ENCODE measurements around the gene PAPPA. TPM values are rescaled to one million over a fixed set of nuclear protein-coding genes. Genes with fewer than 3 reads are reported as not detected.

The PAPPA gene
- total RNA-seq, 4 donors from 2014 or later: 0.70 to 4.1 (median 1.8) TPM

- no peak for TF ChIP-seq CTCF (IDR thresholded peaks at IDR 0.05)
- TF ChIP-seq POLR2A (IDR thresholded peaks at IDR 0.05): no peak
Measured at GRCh38 chr9:116141864-116142561, 11.6 kb upstream of the PAPPA start.

GRCh38 chr9:116142706-116143492, 10.7 kb upstream of the PAPPA start:
- H3K27me3 ChIP-seq: no peaks in the 10 kb centered on the region
- TF ChIP-seq CTCF (IDR thresholded peaks at IDR 0.05) (no peak), POLR2A (IDR thresholded peaks at IDR 0.05) (no peak)
- H3K36me3 ChIP-seq: no peaks in the 10 kb centered on the region

More at GRCh38 chr9:116141864-116142561, 11.6 kb upstream of the PAPPA start:
- Histone ChIP-seq H3K4me3 (no peak overlapping the region), H3K9me3 (no peaks in the 10 kb centered on the region), H3K36me3 (no peaks in the 10 kb centered on the region), H3K27ac (no peak overlapping the region), H3K4me1 (no peaks in the 10 kb centered on the region), H3K27me3 (no peaks in the 10 kb centered on the region)
- no peak for DNase-seq

GRCh38 chr9:116144038-116144437, 9.6 kb upstream of the PAPPA start:
- TF ChIP-seq POLR2A (IDR thresholded peaks at IDR 0.05): no peak
- no peak for TF ChIP-seq CTCF (IDR thresholded peaks at IDR 0.05)
- Histone ChIP-seq H3K27ac (no peak overlapping the region), H3K4me3 (no peak overlapping the region), H3K4me1 (no peaks in the 10 kb centered on the region), H3K9me3 (no peaks in the 10 kb centered on the region), H3K36me3 (no peaks in the 10 kb centered on the region), H3K27me3 (no peaks in the 10 kb centered on the region)
- DNase-seq: no peak

More at GRCh38 chr9:116142706-116143492, 10.7 kb upstream of the PAPPA start:
- DNase-seq: no peak
- H3K9me3 ChIP-seq: no peaks in the 10 kb centered on the region
- no peak overlapping the region for H3K27ac ChIP-seq
- H3K4me1 ChIP-seq: no peaks in the 10 kb centered on the region
- H3K4me3 ChIP-seq: no peak overlapping the region

- Histone ChIP-seq H3K36me3 (no peaks in the 10 kb centered on the region), H3K27ac (no peak overlapping the region), H3K27me3 (no peaks in the 10 kb centered on the region), H3K4me3 (no peak overlapping the region), H3K4me1 (no peaks in the 10 kb centered on the region), H3K9me3 (no peaks in the 10 kb centered on the region)
- no peak for DNase-seq
- TF ChIP-seq CTCF (IDR thresholded peaks at IDR 0.05): no peak
- TF ChIP-seq POLR2A (IDR thresholded peaks at IDR 0.05): no peak
Measured at GRCh38 chr9:116144555-116144954, 9.0 kb upstream of the PAPPA start.

- no peaks in the 10 kb centered on the region for H3K27me3 ChIP-seq
- no peaks in the 10 kb centered on the region for H3K36me3 ChIP-seq
- no peaks in the 10 kb centered on the region for H3K4me1 ChIP-seq
- no peak overlapping the region for H3K27ac ChIP-seq
- TF ChIP-seq CTCF (IDR thresholded peaks at IDR 0.05) (no peak), POLR2A (IDR thresholded peaks at IDR 0.05) (no peak)
- no peak overlapping the region for H3K4me3 ChIP-seq
- H3K9me3 ChIP-seq: no peaks in the 10 kb centered on the region
- DNase-seq: no peak
Measured at GRCh38 chr9:116145036-116145435, 8.6 kb upstream of the PAPPA start.

Data from Peyer's patch (tissue), 4 donors.